WTC11 (cell line): ENCODE data around the gene ACOX3. TPM values are rescaled to one million over a fixed set of nuclear protein-coding genes. Genes with fewer than 3 reads are reported as not detected.
"Not testable (repeated sequence)": the region's sequence is repeated elsewhere in the genome, so short reads cannot be mapped to it uniquely, and the experiment has no call there.

Experiments used
- ATAC-seq: fragments of 200-7000 bp; cut with Tn5 transposase; 2 replicates; pipeline ENCODE4 v1.10.0; 2021; ENCODE audit warnings: mild to moderate bottlenecking, moderate library complexity
- CTCF ChIA-PET: fragments of 300-600 bp; sonication (Branson Sonifier 250); formaldehyde crosslinking; loops from one replicate; lab custom pipeline; 2021; ENCODE audit warnings: antibody characterized with exemption; lab: Charles Lee
- POLR2A ChIA-PET: fragments of 350-600 bp; sonication (Branson Sonifier 250); formaldehyde crosslinking; loops from one replicate; lab custom pipeline; 2021; ENCODE audit warnings: antibody characterized with exemption; lab: Charles Lee
- DNase-seq: peaks from one replicate; pipeline ENCODE4 v3.0.0; 2021; ENCODE audit warnings: low spot score
- H3K27ac Mint-ChIP-seq: 2 replicates; pipeline ENCODE4 v1.8.0; 2021; ENCODE audit warnings: mixed read lengths
- H3K27me3 Mint-ChIP-seq: 2 replicates; pipeline ENCODE4 v1.8.0; 2021; ENCODE audit warnings: low read depth, mild to moderate bottlenecking, moderate library complexity, mixed read lengths
- H3K36me3 Mint-ChIP-seq: 2 replicates; pipeline ENCODE4 v1.8.0; 2021; ENCODE audit warnings: mixed read lengths
- H3K4me1 Mint-ChIP-seq: 2 replicates; pipeline ENCODE4 v1.8.0; 2022; ENCODE audit warnings: mixed read lengths
- H3K4me3 Mint-ChIP-seq: 2 replicates; pipeline ENCODE4 v1.8.0; 2021; ENCODE audit warnings: mild to moderate bottlenecking, moderate library complexity, mixed read lengths
- H3K9me3 Mint-ChIP-seq: 2 replicates; pipeline ENCODE4 v1.8.0; 2021; ENCODE audit warnings: mixed read lengths
- FOXK1 ChIP-seq: sonication (generic); formaldehyde crosslinking; IDR thresholded peaks from 2 replicates; pipeline ENCODE4 v1.8.0; 2022; ENCODE audit warnings: mild to moderate bottlenecking, moderate library complexity, missing genetic modification reagents
- GABPB1 ChIP-seq: sonication (generic); formaldehyde crosslinking; IDR thresholded peaks from 2 replicates; pipeline ENCODE4 v1.8.1; 2023; ENCODE audit warnings: mild to moderate bottlenecking, missing genetic modification reagents
- GRHL2 ChIP-seq: fragments of 250-450 bp; sonication (Bioruptor Pico); IDR thresholded peaks from 2 replicates; pipeline ENCODE4 v1.8.0; 2022; ENCODE audit warnings: mild to moderate bottlenecking, moderate library complexity; ENCODE audit not compliant: insufficient replicate concordance, severe bottlenecking
- KAT7 ChIP-seq: sonication (generic); formaldehyde crosslinking; IDR thresholded peaks from 2 replicates; pipeline ENCODE4 v1.8.1; 2023; ENCODE audit warnings: missing genetic modification reagents, mild to moderate bottlenecking, borderline replicate concordance
- SOX15 ChIP-seq: fragments of 250-450 bp; sonication (Bioruptor Pico); IDR thresholded peaks from 2 replicates; pipeline ENCODE4 v1.9.0; 2021; ENCODE audit warnings: mild to moderate bottlenecking
- TEAD1 ChIP-seq: sonication (generic); formaldehyde crosslinking; IDR thresholded peaks from 2 replicates; pipeline ENCODE4 v1.8.0; 2022; ENCODE audit warnings: mild to moderate bottlenecking, missing genetic modification reagents
- ZBTB21 ChIP-seq: sonication (generic); formaldehyde crosslinking; IDR thresholded peaks from 2 replicates; pipeline ENCODE4 v1.8.1; 2023; ENCODE audit warnings: mild to moderate bottlenecking, missing genetic modification reagents, borderline replicate concordance
- ZNF121 ChIP-seq: sonication (generic); formaldehyde crosslinking; IDR thresholded peaks from 2 replicates; pipeline ENCODE4 v1.8.0; 2023; ENCODE audit warnings: missing genetic modification reagents
- total RNA-seq: library from RNA; stranded (reverse); gene quantifications from 3 replicates; pipeline ENCODE4 v1.2.3, GENCODE V29; 2021
- TF ChIP-seq, protein P1 (sequence below): sonication (generic); formaldehyde crosslinking; IDR thresholded peaks from 2 replicates; pipeline ENCODE4 v1.8.1; 2022; ENCODE audit warnings: mild to moderate bottlenecking, missing genetic modification reagents, moderate library complexity, borderline replicate concordance
- TF ChIP-seq, protein P2 (sequence below): sonication (generic); formaldehyde crosslinking; IDR thresholded peaks from 2 replicates; pipeline ENCODE4 v1.8.0; 2022; ENCODE audit warnings: mild to moderate bottlenecking, missing genetic modification reagents
- TF ChIP-seq, protein P3 (sequence below): fragments of 250-450 bp; sonication (Bioruptor Pico); IDR thresholded peaks from 2 replicates; pipeline ENCODE4 v1.9.0; 2021; ENCODE audit warnings: mild to moderate bottlenecking
- TF ChIP-seq, protein P4 (sequence below): sonication (generic); formaldehyde crosslinking; IDR thresholded peaks from 2 replicates; pipeline ENCODE4 v1.8.0; 2022; ENCODE audit warnings: missing genetic modification reagents
- TF ChIP-seq, protein P5 (sequence below): sonication (generic); formaldehyde crosslinking; IDR thresholded peaks from 2 replicates; pipeline ENCODE4 v1.8.1; 2023; ENCODE audit warnings: mild to moderate bottlenecking, missing genetic modification reagents, moderate library complexity
- TF ChIP-seq, protein P6 (sequence below): sonication (generic); formaldehyde crosslinking; IDR thresholded peaks from 2 replicates; pipeline ENCODE4 v1.8.0; 2023; ENCODE audit warnings: missing genetic modification reagents, mild to moderate bottlenecking, borderline replicate concordance

ACOX3 gene
- total RNA-seq, 1 experiment from 2014 or later = 10.7 TPM

- peaks cover 9% of the 10 kb centered on the region for H3K9me3 Mint-ChIP-seq
- H3K36me3 Mint-ChIP-seq = peaks cover 6% of the 10 kb centered on the region
- no peak overlapping the region for H3K27ac Mint-ChIP-seq
- ChIA-PET POLR2A (interaction anchor here (0.6 kb wide), 1 partner anchor 1365 kb away, joined by 4 read pairs; no protein-coding TSS in a partner anchor), CTCF (interaction anchor here (1.2 to 2.4 kb wide), 3 partner anchors 29 to 83 kb away, joined by 5 to 7 read pairs (median 7); no protein-coding TSS in a partner anchor)
- TF ChIP-seq KAT7 (CRISPR knock-in tag) (no peak), GRHL2 (CRISPR knock-in tag) (no peak), ZNF121 (no peak), FOXK1 (CRISPR knock-in tag) (no peak), GABPB1 (CRISPR knock-in tag) (no peak), TEAD1 (CRISPR knock-in tag) (no peak)
- TF ChIP-seq, protein P1, sequence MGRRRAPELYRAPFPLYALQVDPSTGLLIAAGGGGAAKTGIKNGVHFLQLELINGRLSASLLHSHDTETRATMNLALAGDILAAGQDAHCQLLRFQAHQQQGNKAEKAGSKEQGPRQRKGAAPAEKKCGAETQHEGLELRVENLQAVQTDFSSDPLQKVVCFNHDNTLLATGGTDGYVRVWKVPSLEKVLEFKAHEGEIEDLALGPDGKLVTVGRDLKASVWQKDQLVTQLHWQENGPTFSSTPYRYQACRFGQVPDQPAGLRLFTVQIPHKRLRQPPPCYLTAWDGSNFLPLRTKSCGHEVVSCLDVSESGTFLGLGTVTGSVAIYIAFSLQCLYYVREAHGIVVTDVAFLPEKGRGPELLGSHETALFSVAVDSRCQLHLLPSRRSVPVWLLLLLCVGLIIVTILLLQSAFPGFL (CRISPR knock-in tag) = no peak
- TF ChIP-seq, protein P2, sequence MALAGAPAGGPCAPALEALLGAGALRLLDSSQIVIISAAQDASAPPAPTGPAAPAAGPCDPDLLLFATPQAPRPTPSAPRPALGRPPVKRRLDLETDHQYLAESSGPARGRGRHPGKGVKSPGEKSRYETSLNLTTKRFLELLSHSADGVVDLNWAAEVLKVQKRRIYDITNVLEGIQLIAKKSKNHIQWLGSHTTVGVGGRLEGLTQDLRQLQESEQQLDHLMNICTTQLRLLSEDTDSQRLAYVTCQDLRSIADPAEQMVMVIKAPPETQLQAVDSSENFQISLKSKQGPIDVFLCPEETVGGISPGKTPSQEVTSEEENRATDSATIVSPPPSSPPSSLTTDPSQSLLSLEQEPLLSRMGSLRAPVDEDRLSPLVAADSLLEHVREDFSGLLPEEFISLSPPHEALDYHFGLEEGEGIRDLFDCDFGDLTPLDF (CRISPR knock-in tag) = no peak
- ATAC-seq = no peak
- peaks cover 23% of the 10 kb centered on the region for H3K4me1 Mint-ChIP-seq
- H3K27me3 Mint-ChIP-seq = peaks cover 6% of the 10 kb centered on the region
- H3K4me3 Mint-ChIP-seq = no peak overlapping the region
- no peak for DNase-seq
Measured at GRCh38 chr4:8349664-8350236, 90.8 kb downstream of the ACOX3 start.

GRCh38 chr4:8349236-8349635, 91.3 kb downstream of the ACOX3 start:
- CTCF ChIA-PET = interaction anchor here (1.2 to 2.4 kb wide), 3 partner anchors 29 to 82 kb away, joined by 5 to 7 read pairs (median 7); no protein-coding TSS in a partner anchor
- not testable (repeated sequence) for DNase-seq, H3K36me3 Mint-ChIP-seq, H3K4me3 Mint-ChIP-seq, H3K9me3 Mint-ChIP-seq, H3K27me3 Mint-ChIP-seq, H3K27ac Mint-ChIP-seq, ATAC-seq
- POLR2A ChIA-PET = interaction anchor here (0.6 kb wide), 1 partner anchor 1365 kb away, joined by 4 read pairs; no protein-coding TSS in a partner anchor
- H3K4me1 Mint-ChIP-seq = peaks cover 19% of the 10 kb centered on the region

DNA sequence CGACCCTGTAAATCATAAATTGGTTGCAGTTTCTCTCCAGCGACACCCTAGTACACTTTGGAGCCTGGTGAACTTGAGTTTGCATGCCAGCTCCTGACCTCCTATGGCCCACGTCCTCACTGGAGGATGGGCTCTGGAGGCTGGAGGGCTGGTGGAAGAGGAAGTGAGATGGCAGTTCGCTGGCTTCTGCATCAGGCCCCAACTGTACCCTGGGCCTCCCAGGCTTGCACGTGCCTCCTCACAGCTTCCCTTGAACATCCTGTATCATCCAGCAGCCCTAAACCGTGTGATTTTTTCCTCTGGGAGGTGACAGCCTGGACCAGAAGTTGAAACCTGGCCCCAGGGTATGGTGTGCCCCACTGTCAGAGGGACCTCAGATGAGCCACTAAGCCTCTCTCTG, 92.5 kb downstream of the ACOX3 start:
- H3K4me1 Mint-ChIP-seq = peaks cover 19% of the 10 kb centered on the region
- no peak overlapping the region for H3K4me3 Mint-ChIP-seq

More for the DNA sequence above, 92.5 kb downstream of the ACOX3 start:
- Mint-ChIP-seq H3K27ac (no peak overlapping the region), H3K27me3 (peaks cover 6% of the 10 kb centered on the region), H3K9me3 (no peaks in the 10 kb centered on the region), H3K36me3 (no peaks in the 10 kb centered on the region)
- CTCF ChIA-PET = interaction anchor here (1.1 kb wide), 1 partner anchor 83 kb away, joined by 3 read pairs; no protein-coding TSS in a partner anchor
- POLR2A ChIA-PET = no interaction called here
- DNase-seq (no peak), ATAC-seq (no peak)
- TF ChIP-seq, protein P3, sequence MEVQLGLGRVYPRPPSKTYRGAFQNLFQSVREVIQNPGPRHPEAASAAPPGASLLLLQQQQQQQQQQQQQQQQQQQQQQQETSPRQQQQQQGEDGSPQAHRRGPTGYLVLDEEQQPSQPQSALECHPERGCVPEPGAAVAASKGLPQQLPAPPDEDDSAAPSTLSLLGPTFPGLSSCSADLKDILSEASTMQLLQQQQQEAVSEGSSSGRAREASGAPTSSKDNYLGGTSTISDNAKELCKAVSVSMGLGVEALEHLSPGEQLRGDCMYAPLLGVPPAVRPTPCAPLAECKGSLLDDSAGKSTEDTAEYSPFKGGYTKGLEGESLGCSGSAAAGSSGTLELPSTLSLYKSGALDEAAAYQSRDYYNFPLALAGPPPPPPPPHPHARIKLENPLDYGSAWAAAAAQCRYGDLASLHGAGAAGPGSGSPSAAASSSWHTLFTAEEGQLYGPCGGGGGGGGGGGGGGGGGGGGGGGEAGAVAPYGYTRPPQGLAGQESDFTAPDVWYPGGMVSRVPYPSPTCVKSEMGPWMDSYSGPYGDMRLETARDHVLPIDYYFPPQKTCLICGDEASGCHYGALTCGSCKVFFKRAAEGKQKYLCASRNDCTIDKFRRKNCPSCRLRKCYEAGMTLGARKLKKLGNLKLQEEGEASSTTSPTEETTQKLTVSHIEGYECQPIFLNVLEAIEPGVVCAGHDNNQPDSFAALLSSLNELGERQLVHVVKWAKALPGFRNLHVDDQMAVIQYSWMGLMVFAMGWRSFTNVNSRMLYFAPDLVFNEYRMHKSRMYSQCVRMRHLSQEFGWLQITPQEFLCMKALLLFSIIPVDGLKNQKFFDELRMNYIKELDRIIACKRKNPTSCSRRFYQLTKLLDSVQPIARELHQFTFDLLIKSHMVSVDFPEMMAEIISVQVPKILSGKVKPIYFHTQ = no peak
- TF ChIP-seq ZBTB21 (CRISPR knock-in tag) (no peak), SOX15 (CRISPR knock-in tag) (no peak)
- TF ChIP-seq, protein P4, sequence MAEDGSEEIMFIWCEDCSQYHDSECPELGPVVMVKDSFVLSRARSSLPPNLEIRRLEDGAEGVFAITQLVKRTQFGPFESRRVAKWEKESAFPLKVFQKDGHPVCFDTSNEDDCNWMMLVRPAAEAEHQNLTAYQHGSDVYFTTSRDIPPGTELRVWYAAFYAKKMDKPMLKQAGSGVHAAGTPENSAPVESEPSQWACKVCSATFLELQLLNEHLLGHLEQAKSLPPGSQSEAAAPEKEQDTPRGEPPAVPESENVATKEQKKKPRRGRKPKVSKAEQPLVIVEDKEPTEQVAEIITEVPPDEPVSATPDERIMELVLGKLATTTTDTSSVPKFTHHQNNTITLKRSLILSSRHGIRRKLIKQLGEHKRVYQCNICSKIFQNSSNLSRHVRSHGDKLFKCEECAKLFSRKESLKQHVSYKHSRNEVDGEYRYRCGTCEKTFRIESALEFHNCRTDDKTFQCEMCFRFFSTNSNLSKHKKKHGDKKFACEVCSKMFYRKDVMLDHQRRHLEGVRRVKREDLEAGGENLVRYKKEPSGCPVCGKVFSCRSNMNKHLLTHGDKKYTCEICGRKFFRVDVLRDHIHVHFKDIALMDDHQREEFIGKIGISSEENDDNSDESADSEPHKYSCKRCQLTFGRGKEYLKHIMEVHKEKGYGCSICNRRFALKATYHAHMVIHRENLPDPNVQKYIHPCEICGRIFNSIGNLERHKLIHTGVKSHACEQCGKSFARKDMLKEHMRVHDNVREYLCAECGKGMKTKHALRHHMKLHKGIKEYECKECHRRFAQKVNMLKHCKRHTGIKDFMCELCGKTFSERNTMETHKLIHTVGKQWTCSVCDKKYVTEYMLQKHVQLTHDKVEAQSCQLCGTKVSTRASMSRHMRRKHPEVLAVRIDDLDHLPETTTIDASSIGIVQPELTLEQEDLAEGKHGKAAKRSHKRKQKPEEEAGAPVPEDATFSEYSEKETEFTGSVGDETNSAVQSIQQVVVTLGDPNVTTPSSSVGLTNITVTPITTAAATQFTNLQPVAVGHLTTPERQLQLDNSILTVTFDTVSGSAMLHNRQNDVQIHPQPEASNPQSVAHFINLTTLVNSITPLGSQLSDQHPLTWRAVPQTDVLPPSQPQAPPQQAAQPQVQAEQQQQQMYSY (CRISPR knock-in tag) = no peak
- TF ChIP-seq, protein P5, sequence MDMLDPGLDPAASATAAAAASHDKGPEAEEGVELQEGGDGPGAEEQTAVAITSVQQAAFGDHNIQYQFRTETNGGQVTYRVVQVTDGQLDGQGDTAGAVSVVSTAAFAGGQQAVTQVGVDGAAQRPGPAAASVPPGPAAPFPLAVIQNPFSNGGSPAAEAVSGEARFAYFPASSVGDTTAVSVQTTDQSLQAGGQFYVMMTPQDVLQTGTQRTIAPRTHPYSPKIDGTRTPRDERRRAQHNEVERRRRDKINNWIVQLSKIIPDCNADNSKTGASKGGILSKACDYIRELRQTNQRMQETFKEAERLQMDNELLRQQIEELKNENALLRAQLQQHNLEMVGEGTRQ (CRISPR knock-in tag) = no peak
- TF ChIP-seq, protein P6, sequence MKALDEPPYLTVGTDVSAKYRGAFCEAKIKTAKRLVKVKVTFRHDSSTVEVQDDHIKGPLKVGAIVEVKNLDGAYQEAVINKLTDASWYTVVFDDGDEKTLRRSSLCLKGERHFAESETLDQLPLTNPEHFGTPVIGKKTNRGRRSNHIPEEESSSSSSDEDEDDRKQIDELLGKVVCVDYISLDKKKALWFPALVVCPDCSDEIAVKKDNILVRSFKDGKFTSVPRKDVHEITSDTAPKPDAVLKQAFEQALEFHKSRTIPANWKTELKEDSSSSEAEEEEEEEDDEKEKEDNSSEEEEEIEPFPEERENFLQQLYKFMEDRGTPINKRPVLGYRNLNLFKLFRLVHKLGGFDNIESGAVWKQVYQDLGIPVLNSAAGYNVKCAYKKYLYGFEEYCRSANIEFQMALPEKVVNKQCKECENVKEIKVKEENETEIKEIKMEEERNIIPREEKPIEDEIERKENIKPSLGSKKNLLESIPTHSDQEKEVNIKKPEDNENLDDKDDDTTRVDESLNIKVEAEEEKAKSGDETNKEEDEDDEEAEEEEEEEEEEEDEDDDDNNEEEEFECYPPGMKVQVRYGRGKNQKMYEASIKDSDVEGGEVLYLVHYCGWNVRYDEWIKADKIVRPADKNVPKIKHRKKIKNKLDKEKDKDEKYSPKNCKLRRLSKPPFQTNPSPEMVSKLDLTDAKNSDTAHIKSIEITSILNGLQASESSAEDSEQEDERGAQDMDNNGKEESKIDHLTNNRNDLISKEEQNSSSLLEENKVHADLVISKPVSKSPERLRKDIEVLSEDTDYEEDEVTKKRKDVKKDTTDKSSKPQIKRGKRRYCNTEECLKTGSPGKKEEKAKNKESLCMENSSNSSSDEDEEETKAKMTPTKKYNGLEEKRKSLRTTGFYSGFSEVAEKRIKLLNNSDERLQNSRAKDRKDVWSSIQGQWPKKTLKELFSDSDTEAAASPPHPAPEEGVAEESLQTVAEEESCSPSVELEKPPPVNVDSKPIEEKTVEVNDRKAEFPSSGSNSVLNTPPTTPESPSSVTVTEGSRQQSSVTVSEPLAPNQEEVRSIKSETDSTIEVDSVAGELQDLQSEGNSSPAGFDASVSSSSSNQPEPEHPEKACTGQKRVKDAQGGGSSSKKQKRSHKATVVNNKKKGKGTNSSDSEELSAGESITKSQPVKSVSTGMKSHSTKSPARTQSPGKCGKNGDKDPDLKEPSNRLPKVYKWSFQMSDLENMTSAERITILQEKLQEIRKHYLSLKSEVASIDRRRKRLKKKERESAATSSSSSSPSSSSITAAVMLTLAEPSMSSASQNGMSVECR (CRISPR knock-in tag) = no peak
